ENCODE results near the gene ATP6V0D1.

- TF ChIP-seq CTCF (IDR thresholded peaks at IDR 0.05) (no peak), POLR2A (IDR thresholded peaks at IDR 0.05; ENCODE audit: low read length) (no peak), ELK1 (IDR thresholded peaks at IDR 0.05; ENCODE audit: low read depth, low read length) (no peak)
Observed at GRCh38 chr16:67421030-67421429, 59.9 kb downstream of the ATP6V0D1 start.
